Measurements from ENCODE around the gene MYO9A. TPM values are rescaled to one million over a fixed set of nuclear protein-coding genes. Genes with fewer than 3 reads are reported as not detected.

MYO9A gene
- polyA plus RNA-seq, 3 donors: 2.2 to 7.9 (median 5.7) TPM

- WGBS, 3 donors: 90 to 95% (median 92%) methylated on average over 3 of the region's 3 CpGs
- H3K27ac ChIP-seq (ENCODE audit: low read depth, low read length): no peak overlapping the region
Measured at GRCh38 chr15:72146221-72146620, 28.3 kb upstream of the MYO9A start.

- no peak overlapping the region for H3K27ac ChIP-seq (ENCODE audit: low read depth, low read length)
- WGBS, 3 donors: 37 to 64% (median 58%) methylated on average over 4 of the region's 4 CpGs
Measured at GRCh38 chr15:72141171-72142084, 23.5 kb upstream of the MYO9A start.

- 90 to 94% (median 93%) methylated on average over 3 of the region's 3 CpGs for WGBS, 3 donors
- H3K27ac ChIP-seq (ENCODE audit: low read depth, low read length): no peak overlapping the region
Measured at GRCh38 chr15:72140088-72140487, 22.1 kb upstream of the MYO9A start.

- WGBS, 3 donors: 97 to 99% (median 98%) methylated on average over 4 of the region's 4 CpGs
- no peak overlapping the region for H3K27ac ChIP-seq (ENCODE audit: low read depth, low read length)
Measured at GRCh38 chr15:72139667-72140066, 21.7 kb upstream of the MYO9A start.

GRCh38 chr15:72136170-72137051 is 18.5 kb upstream of the MYO9A start:
- no peak overlapping the region for H3K27ac ChIP-seq (ENCODE audit: low read depth, low read length)
- 65 to 85% (median 80%) methylated on average over 4 of the region's 4 CpGs for WGBS, 3 donors

GRCh38 chr15:72135719-72136118 is 17.8 kb upstream of the MYO9A start:
- H3K27ac ChIP-seq (ENCODE audit: low read depth, low read length): no peak overlapping the region
- WGBS, 3 donors: 53 to 78% (median 70%) methylated on average over 2 of the region's 2 CpGs

- 84 to 100% (median 93%) methylated on average over 1 of the region's 1 CpG for WGBS, 3 donors
- no peak overlapping the region for H3K27ac ChIP-seq (ENCODE audit: low read depth, low read length)
Measured at GRCh38 chr15:72133211-72133610, 15.3 kb upstream of the MYO9A start.

GRCh38 chr15:72131922-72132321 is 14.0 kb upstream of the MYO9A start:
- no peak overlapping the region for H3K27ac ChIP-seq (ENCODE audit: low read depth, low read length)
- 68 to 84% (median 72%) methylated on average over 3 of the region's 3 CpGs for WGBS, 3 donors

GRCh38 chr15:72130272-72130671 is 12.3 kb upstream of the MYO9A start:
- no peak overlapping the region for H3K27ac ChIP-seq (ENCODE audit: low read depth, low read length)
- WGBS, 3 donors: 89 to 100% (median 97%) methylated on average over 4 of the region's 4 CpGs

- no peak overlapping the region for H3K27ac ChIP-seq (ENCODE audit: low read depth, low read length)
Measured at GRCh38 chr15:72128359-72128758, 10.4 kb upstream of the MYO9A start.

- H3K27ac ChIP-seq (ENCODE audit: low read depth, low read length): no peak overlapping the region
- WGBS, 3 donors: 51 to 63% (median 59%) methylated on average over 2 of the region's 2 CpGs
Measured at GRCh38 chr15:72127724-72128322, 9.9 kb upstream of the MYO9A start.

GRCh38 chr15:72124218-72124617 is 6.3 kb upstream of the MYO9A start:
- 5 to 16% (median 15%) methylated on average over 1 of the region's 1 CpG for WGBS, 3 donors
- no peak overlapping the region for H3K27ac ChIP-seq (ENCODE audit: low read depth, low read length)

- H3K27ac ChIP-seq (ENCODE audit: low read depth, low read length): peak overlapping the region; percentile 88
- WGBS, 3 donors: 0 to 1% (median 0%) methylated on average over 45 to 59 of the region's 59 CpGs
Measured at GRCh38 chr15:72117486-72118016, 399 bp downstream of the MYO9A start.

GRCh38 chr15:72116731-72117485 is 1.0 kb downstream of the MYO9A start:
- 1 to 3% (median 2%) methylated on average over 22 to 24 of the region's 24 CpGs for WGBS, 3 donors
- peak overlapping the region; percentile 88 for H3K27ac ChIP-seq (ENCODE audit: low read depth, low read length)

- WGBS, 3 donors: 75 to 77% (median 77%) methylated on average over 4 of the region's 4 CpGs
- H3K27ac ChIP-seq (ENCODE audit: low read depth, low read length): no peak overlapping the region
Measured at GRCh38 chr15:72113347-72114031, 4.5 kb downstream of the MYO9A start.

GRCh38 chr15:72112805-72113204 is 5.1 kb downstream of the MYO9A start:
- H3K27ac ChIP-seq (ENCODE audit: low read depth, low read length): no peak overlapping the region

- 40 to 73% (median 64%) methylated on average over 2 of the region's 2 CpGs for whole genome bisulfite sequencing, 3 donors
- no peak overlapping the region for H3K27ac ChIP-seq (ENCODE audit: low read depth, low read length)
Measured at GRCh38 chr15:72112116-72112515, 5.8 kb downstream of the MYO9A start.

GRCh38 chr15:72110355-72110754 is 7.6 kb downstream of the MYO9A start:
- 94 to 98% (median 96%) methylated on average over 3 of the region's 3 CpGs for WGBS, 3 donors
- H3K27ac ChIP-seq (ENCODE audit: low read depth, low read length): no peak overlapping the region
